ENCODE results near the gene ELOVL7. TPM values are rescaled to one million over a fixed set of nuclear protein-coding genes. Genes with fewer than 3 reads are reported as not detected.
"Not testable (repeated sequence)": the region's sequence is repeated elsewhere in the genome, so short reads cannot be mapped to it uniquely, and the experiment has no call there.

The ELOVL7 gene
- total RNA-seq, 2 experiments from 2014 or later, result 0.34 to 0.38 TPM

DNA sequence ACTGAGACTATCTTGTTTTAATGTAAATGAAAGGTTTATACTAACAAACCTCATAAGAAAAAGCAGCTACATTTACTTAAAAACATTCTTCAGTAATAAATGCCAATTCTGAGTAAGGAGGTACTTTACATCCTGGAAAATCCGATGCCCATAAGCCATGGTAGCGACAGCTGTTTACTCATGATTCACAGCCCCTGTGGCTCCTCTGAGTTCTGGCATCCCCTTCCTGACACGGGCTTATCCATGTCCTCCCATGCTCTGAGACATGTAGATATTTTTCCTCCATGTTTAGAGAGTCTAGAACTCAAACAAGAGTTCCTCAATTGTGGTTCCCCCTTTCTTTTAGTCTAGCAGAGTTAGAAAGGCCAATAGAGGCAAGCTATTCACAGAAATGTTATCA is 81.0 kb downstream of the ELOVL7 start:
- Mint-ChIP-seq H3K27ac (no peak overlapping the region), H3K4me1 (ENCODE audit: low read depth) (no peaks in the 10 kb centered on the region), H3K36me3 (no peaks in the 10 kb centered on the region), H3K4me3 (no peak overlapping the region), H3K27me3 (peaks cover 6% of the 10 kb centered on the region), H3K9me3 (no peaks in the 10 kb centered on the region)
- POLR2A ChIA-PET, result no interaction called here
- DNase-seq, result no peak
- intact Hi-C loops (cut with micrococcal nuclease), result no loop called here
- CTCF ChIA-PET, result no interaction called here

DNA sequence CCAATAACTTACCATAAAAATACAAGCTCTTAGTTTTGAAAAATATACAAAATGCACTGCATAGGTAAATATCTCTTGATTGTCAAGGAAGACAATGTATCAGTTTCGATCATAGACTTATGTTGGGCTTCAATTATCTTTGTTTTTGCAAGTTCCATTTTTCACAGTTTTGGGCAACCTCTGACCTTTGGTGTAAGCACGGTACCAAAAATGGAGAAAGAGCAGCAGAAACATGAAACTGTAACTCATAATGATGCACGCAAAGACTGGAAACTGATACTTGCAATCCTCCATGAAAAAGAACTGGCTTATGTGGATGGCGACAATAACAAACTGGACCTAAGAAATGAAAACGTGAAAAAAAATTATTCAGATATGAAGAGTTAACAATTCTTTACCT is 89.6 kb downstream of the ELOVL7 start:
- intact Hi-C loops (cut with micrococcal nuclease), result no loop called here
- H3K36me3 Mint-ChIP-seq, result no peaks in the 10 kb centered on the region
- H3K4me1 Mint-ChIP-seq (ENCODE audit: low read depth), result no peaks in the 10 kb centered on the region
- peaks cover 6% of the 10 kb centered on the region for H3K27me3 Mint-ChIP-seq
- no peak overlapping the region for H3K27ac Mint-ChIP-seq
- ChIA-PET POLR2A (no interaction called here), CTCF (no interaction called here)
- no peaks in the 10 kb centered on the region for H3K9me3 Mint-ChIP-seq
- DNase-seq, result no peak
- H3K4me3 Mint-ChIP-seq, result no peak overlapping the region

DNA sequence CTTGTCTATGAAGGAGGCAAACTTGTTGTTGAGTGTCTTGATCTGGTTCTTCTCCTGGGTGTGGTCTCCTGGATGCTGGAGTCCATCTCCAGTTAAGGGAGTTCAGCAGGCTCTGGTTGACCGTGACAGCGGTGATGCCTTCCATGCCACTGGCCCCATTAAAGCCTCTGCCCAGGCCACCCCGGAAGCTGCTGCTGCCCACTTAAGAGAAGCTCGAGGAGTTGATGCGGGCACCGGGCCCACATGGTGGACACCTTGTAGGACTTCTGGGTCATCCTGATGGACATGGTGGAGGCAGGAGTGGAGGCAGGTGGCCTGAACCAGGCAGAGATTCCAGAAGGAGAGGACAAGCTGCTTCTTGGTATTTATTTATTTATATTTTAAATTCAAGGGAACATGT is 99.4 kb downstream of the ELOVL7 start:
- no peaks in the 10 kb centered on the region for H3K36me3 Mint-ChIP-seq
- H3K27ac Mint-ChIP-seq, result no peak overlapping the region
- ChIA-PET CTCF (no interaction called here), POLR2A (no interaction called here)
- intact Hi-C loops (cut with micrococcal nuclease), result no loop called here
- peaks cover 10% of the 10 kb centered on the region for H3K27me3 Mint-ChIP-seq
- H3K4me1 Mint-ChIP-seq (ENCODE audit: low read depth), result no peaks in the 10 kb centered on the region
- H3K9me3 Mint-ChIP-seq, result peaks cover 14% of the 10 kb centered on the region
- DNase-seq, result no peak
- no peak overlapping the region for H3K4me3 Mint-ChIP-seq

DNA sequence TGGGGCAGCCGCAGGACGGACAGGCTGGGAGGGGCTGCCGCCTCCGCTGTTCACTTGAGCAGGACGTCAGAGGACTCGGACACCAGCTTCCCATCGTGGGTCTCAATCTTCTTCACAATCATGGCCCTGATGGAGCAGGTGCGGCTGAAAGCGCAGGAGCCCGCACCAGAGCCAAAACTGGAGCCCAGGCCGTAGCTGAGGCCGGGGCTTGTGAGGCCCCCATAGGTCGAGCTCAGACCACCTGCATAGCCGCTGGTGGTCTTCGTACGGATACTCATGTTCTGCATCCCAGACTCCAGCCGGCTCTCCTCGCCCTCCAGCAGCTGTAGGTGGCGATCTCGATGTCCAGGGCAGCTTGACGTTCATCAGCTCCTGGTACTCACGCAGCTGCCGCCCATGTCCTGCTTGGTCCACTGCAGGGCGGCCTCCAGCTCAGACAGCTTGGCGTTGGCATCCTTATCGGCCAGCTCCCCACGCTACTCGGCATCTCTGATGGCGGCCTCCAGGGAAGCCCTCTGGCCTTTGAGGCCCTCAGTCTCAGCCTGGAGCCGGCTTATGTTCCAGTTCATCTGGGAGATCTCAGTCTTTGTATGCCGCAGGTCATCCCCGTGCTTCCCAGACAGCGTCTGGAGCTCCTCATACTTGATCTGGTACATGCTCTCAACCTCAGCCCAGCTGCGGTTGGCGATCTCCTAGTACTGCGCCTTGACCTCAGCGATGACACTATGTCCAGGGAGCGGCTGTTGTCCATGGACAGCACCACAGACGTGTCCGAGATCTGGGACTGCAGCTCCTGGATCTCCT is 100.4 kb downstream of the ELOVL7 start:
- CTCF ChIA-PET, result no interaction called here
- Mint-ChIP-seq H3K27me3 (peaks cover 7% of the 10 kb centered on the region), H3K4me1 (ENCODE audit: low read depth) (no peaks in the 10 kb centered on the region), H3K4me3 (no peak overlapping the region), H3K36me3 (no peaks in the 10 kb centered on the region), H3K9me3 (peaks cover 14% of the 10 kb centered on the region), H3K27ac (no peak overlapping the region)
- POLR2A ChIA-PET, result no interaction called here
- intact Hi-C loops (cut with micrococcal nuclease), result no loop called here
- DNase-seq, result no peak

DNA sequence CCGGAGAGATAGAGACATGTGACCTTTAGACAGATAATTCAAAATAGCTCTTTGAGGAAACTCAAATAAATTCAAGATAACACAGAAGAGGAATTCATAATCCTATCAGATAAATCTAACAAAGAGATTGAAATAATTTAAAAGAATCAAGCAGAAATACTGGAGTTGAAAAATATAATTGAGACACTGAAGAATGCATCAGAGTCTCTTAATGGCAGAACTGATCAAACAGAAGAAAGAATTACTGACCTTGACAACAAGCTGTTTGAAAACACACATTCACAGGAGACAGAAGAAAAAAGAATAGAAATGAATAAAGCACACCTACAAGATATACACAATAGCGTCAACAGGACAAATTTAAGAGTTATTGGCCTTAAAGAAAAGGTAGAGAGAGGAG is 103.7 kb downstream of the ELOVL7 start:
- no peak for DNase-seq
- H3K9me3 Mint-ChIP-seq, result peaks cover 14% of the 10 kb centered on the region
- CTCF ChIA-PET, result no interaction called here
- POLR2A ChIA-PET, result no interaction called here
- intact Hi-C loops (cut with micrococcal nuclease), result no loop called here
- no peaks in the 10 kb centered on the region for H3K4me1 Mint-ChIP-seq (ENCODE audit: low read depth)
- peaks cover 6% of the 10 kb centered on the region for H3K27me3 Mint-ChIP-seq
- no peak overlapping the region for H3K27ac Mint-ChIP-seq
- no peaks in the 10 kb centered on the region for H3K36me3 Mint-ChIP-seq
- no peak overlapping the region for H3K4me3 Mint-ChIP-seq

DNA sequence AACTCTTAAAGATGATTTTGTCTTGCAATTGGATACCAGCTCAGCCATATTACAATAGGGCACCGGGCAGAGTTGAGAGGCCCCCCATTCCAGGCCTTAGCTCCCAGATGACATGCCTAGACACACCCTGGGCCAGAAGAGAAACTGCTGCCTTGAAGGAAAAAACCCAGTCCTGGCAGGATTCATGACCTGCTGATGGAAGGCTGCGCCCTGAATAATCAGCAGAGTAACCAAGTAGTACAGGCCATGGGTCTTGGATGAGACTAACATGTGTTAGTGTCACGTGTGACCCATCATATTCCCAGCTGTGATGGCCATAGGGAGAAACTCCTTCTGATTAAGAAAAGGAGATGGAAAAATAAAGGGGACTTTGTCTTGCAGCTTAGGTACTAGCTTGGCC is 105.1 kb downstream of the ELOVL7 start:
- Mint-ChIP-seq H3K27me3 (peaks cover 6% of the 10 kb centered on the region), H3K27ac (no peak overlapping the region), H3K4me3 (no peak overlapping the region), H3K9me3 (peaks cover 14% of the 10 kb centered on the region), H3K4me1 (ENCODE audit: low read depth) (no peaks in the 10 kb centered on the region), H3K36me3 (no peaks in the 10 kb centered on the region)
- ChIA-PET POLR2A (no interaction called here), CTCF (no interaction called here)
- no peak for DNase-seq
- intact Hi-C loops (cut with micrococcal nuclease), result no loop called here

DNA sequence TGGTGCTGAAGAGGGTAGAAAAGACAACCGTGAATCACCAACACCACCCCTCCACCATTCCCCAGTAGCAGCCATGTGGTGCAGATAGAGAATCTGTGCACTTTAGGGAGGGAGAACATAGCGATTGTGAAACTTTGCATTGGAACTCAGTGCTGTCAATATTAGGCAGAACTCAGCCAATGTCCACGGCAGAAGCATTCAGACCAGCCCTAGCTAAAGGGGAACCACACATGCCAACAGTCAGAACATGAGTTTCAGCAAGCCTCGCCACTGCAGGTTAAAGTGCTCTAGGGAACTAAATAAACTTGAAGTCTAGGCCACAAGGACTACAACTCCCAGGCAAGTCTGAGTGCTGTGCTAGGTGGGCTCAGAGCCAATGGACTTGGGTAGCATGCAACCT is 105.6 kb downstream of the ELOVL7 start:
- Mint-ChIP-seq H3K4me1 (ENCODE audit: low read depth) (no peaks in the 10 kb centered on the region), H3K36me3 (no peaks in the 10 kb centered on the region), H3K27ac (no peak overlapping the region), H3K27me3 (peaks cover 6% of the 10 kb centered on the region), H3K9me3 (peaks cover 14% of the 10 kb centered on the region), H3K4me3 (no peak overlapping the region)
- intact Hi-C loops (cut with micrococcal nuclease), result no loop called here
- DNase-seq, result no peak
- CTCF ChIA-PET, result no interaction called here
- POLR2A ChIA-PET, result no interaction called here

DNA sequence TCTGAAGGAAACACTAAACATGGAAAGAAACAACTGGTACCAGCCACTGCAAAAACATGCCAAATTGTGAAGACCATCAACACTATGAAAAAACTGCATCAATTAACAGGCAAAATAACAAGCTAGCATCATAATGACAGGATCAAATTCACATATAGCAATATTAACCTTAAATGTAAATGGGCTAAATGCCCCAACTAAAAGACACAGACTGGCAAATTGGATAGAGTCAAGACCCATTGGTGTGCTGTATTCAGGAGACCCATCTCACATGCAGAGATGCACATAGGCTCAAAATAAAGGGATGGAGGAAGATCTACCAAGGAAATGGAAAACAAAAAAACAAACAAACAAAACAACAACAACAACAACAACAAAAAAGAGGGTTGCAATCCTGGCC is 113.2 kb downstream of the ELOVL7 start:
- H3K36me3 Mint-ChIP-seq; DNase-seq; H3K4me3 Mint-ChIP-seq; CTCF ChIA-PET; H3K27ac Mint-ChIP-seq; POLR2A ChIA-PET; H3K27me3 Mint-ChIP-seq; H3K4me1 Mint-ChIP-seq (ENCODE audit: low read depth); intact Hi-C loops (cut with micrococcal nuclease); H3K9me3 Mint-ChIP-seq: not testable (repeated sequence)

DNA sequence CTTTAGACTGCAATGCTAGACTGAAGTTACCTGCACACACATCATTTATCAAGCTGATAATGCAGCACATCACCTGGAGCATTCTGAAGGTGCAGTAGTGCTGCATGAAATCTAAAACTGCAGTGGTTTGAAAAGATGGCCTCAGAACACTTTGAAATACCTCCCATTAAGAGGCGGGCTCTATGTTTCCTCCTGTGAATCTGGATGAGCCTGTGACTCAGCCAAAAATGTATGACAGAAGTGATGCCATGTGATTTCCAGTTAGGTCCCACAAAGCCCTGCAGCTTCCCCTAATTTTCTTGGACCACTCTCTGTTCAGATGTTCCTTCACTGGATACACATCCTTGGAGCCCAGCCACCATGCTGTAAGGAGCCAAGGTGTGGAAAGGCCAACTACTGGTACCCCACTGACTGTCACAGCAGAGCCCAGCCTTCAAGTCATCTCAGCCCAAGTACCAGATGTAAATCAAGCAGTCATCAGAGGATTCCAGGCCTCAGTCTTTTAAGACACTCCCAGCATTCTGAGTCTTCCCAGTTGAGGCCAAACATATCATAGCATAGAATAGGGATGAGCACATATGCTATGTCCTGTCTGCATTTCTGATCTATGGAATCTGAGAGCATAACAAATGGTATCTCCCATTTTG is 116.9 kb downstream of the ELOVL7 start:
- no peak overlapping the region for H3K4me3 Mint-ChIP-seq
- ChIA-PET POLR2A (no interaction called here), CTCF (no interaction called here)
- H3K27me3 Mint-ChIP-seq, result peaks cover 3% of the 10 kb centered on the region
- no peak for DNase-seq
- H3K36me3 Mint-ChIP-seq, result no peaks in the 10 kb centered on the region
- H3K9me3 Mint-ChIP-seq, result no peaks in the 10 kb centered on the region
- no peaks in the 10 kb centered on the region for H3K4me1 Mint-ChIP-seq (ENCODE audit: low read depth)
- H3K27ac Mint-ChIP-seq, result no peak overlapping the region
- intact Hi-C loops (cut with micrococcal nuclease), result no loop called here

DNA sequence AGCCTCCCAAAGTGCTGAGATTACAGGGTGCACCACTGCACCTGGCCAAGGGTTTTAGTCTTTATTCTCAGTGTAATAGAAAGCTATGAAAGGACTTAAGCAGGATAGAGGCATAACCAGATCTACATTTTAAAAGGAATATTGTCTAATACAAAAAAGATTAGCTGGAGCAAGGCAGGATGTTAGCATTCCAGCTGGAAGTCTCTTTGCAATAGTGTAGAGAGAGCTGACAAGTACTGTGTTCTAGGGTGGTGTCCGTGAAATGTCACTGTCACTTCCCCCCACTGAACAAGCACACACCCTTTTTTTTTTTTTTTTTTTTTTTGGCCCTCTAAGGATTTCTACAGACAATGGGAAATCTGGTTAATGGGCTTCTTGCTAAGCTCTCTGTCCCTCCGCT is 119.9 kb downstream of the ELOVL7 start:
- Mint-ChIP-seq H3K9me3 (no peaks in the 10 kb centered on the region), H3K27me3 (peaks cover 15% of the 10 kb centered on the region), H3K4me1 (ENCODE audit: low read depth) (no peaks in the 10 kb centered on the region), H3K27ac (no peak overlapping the region), H3K36me3 (no peaks in the 10 kb centered on the region), H3K4me3 (no peak overlapping the region)
- DNase-seq, result no peak
- intact Hi-C loops (cut with micrococcal nuclease), result no loop called here
- POLR2A ChIA-PET, result no interaction called here
- CTCF ChIA-PET, result interaction anchor here (0.5 to 1.9 kb wide), 3 partner anchors 40 to 1053 kb away, joined by 3 to 5 read pairs (median 4); no protein-coding TSS in a partner anchor

DNA sequence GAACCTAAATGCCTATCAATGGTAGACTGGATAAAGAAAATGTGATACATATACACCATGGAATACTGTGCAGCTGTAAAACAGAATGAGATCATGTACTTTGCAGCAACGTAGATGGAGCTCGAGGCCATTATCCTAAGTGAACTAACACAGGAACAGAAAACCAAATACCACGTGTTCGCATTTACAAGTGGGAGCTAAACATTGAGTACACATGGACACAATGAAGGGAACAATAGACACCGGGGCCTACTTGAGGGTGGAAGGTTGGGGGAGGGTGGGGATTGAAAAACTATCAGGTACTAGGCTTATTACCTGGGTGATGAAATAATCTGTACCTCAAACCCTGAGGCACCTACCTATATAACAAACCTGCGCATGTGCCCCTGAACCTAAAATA is 121.7 kb downstream of the ELOVL7 start:
- DNase-seq, result no peak
- no peaks in the 10 kb centered on the region for H3K36me3 Mint-ChIP-seq
- H3K4me1 Mint-ChIP-seq (ENCODE audit: low read depth), result no peaks in the 10 kb centered on the region
- ChIA-PET CTCF (no interaction called here), POLR2A (no interaction called here)
- no peak overlapping the region for H3K27ac Mint-ChIP-seq
- intact Hi-C loops (cut with micrococcal nuclease), result no loop called here
- H3K4me3 Mint-ChIP-seq, result no peak overlapping the region
- peaks cover 2% of the 10 kb centered on the region for H3K9me3 Mint-ChIP-seq
- H3K27me3 Mint-ChIP-seq, result peaks cover 22% of the 10 kb centered on the region

DNA sequence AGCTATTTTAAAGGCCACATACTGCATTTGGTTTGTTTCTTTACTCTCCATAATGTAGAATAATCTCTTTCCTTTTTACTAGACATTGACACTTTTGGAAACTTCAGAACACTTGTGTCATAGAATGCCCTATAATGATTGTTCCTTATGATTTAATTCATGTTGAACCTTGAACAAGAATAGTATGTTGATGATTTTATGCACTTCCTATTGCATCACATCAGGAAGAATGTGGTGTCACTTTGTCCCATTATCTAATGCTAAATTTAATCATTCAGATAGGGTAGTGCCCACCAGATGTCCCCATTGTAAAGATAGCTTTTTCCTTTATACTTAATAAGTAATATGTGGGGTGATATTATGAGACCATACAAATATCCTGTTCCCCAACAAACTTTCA is 124.7 kb downstream of the ELOVL7 start:
- Mint-ChIP-seq H3K9me3 (peaks cover 4% of the 10 kb centered on the region), H3K36me3 (peaks cover 3% of the 10 kb centered on the region), H3K4me1 (ENCODE audit: low read depth) (no peaks in the 10 kb centered on the region), H3K4me3 (no peak overlapping the region), H3K27me3 (peaks cover 37% of the 10 kb centered on the region), H3K27ac (no peak overlapping the region)
- intact Hi-C loops (cut with micrococcal nuclease), result no loop called here
- DNase-seq, result no peak
- ChIA-PET POLR2A (no interaction called here), CTCF (no interaction called here)

DNA sequence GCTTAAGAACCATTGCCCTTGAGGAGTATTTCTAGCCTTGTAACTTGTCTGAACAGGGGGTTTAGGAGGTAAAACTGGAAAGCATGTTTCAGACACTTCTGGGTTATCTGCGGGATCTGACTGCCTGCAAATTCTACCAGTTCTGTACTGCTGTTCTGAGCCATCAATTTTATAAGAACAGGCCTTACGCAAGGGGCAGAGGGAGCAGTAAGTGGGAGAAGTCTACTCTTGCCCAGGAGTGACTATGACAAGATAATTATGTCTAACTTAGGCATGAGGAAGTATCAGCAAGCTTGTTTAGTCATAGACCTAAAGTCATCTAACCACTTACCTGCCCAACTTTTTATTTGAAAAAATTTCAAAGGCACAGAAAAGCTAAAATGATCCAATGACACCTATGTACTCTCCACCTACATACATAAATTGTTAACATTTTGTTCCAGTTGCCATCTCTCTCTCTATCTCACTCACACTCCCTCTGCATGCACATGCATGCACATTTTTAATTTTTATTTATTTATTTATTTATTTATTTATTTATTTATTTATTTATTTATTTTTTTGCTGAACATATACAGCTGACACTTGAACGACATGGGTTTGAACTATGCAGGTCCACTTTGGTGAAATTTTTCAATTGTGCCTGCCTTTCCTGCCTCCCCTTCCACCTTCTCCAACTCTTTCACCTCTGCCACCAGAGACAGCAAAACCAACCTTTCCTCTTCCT is 125.7 kb downstream of the ELOVL7 start:
- no peaks in the 10 kb centered on the region for H3K4me1 Mint-ChIP-seq (ENCODE audit: low read depth)
- intact Hi-C loops (cut with micrococcal nuclease), result no loop called here
- ChIA-PET CTCF (interaction anchor here (0.6 kb wide), 1 partner anchor 461 kb away, joined by 3 read pairs; no protein-coding TSS in a partner anchor), POLR2A (no interaction called here)
- H3K9me3 Mint-ChIP-seq, result peaks cover 7% of the 10 kb centered on the region
- peaks cover 3% of the 10 kb centered on the region for H3K36me3 Mint-ChIP-seq
- H3K4me3 Mint-ChIP-seq, result no peak overlapping the region
- no peak for DNase-seq
- H3K27ac Mint-ChIP-seq, result no peak overlapping the region
- peaks cover 37% of the 10 kb centered on the region for H3K27me3 Mint-ChIP-seq
